Measurements from ENCODE around the gene SYCP3. TPM values are rescaled to one million over a fixed set of nuclear protein-coding genes. Genes with fewer than 3 reads are reported as not detected.

Gene SYCP3
- total and polyA plus RNA-seq, 2 of the 8 experiments (the other 6 are each of a cell fraction or from before 2014, with no cell fraction given): 0.02 to 0.07 TPM

DNA sequence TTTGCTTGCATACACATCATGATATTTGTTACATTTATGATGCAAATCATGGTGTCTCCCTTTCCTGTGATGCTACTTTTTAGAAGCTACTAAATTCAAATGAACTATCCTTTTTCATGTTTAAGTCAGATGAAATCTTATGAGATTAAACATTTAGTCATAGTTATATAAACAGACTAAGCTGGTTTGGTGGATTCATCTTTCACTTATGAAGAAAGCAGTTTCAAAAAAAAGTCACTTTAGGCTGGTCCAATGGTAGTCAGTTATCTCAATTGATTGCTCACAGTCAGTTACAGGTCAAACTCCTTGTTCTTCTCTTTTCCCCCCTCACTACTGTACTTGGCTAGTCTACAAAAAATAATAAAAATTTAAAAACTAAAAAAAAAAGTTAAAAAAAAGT, 19.7 kb downstream of the SYCP3 start:
- no peak overlapping the region for H2AFZ ChIP-seq (ENCODE audit: low read length)
- no peak overlapping the region for H2BK12ac ChIP-seq (ENCODE audit: low read depth, low read length)
- ChIA-PET POLR2A (ENCODE audit: partially characterized antibody) (no interaction called here), CTCF (ENCODE audit: partially characterized antibody) (interaction anchor here (0.6 kb wide), 1 partner anchor 308 kb away, joined by 3 read pairs; no protein-coding TSS in a partner anchor)
- H3K4ac ChIP-seq (replicated peaks; ENCODE audit: insufficient read length, low read depth, low read length): no peak overlapping the region
- no peak overlapping the region for H3K9ac ChIP-seq (replicated peaks in 1 of 4; ENCODE audit: extremely low read depth in 1 of 4, low read depth in 3 of 4, low read length in 3 of 4)
- no peaks in the 10 kb centered on the region for H4K20me1 ChIP-seq (replicated peaks in 1 of 2; ENCODE audit: control insufficient read depth in 1 of 2, insufficient read depth in 2 of 2, low read length in 2 of 2)
- H2BK15ac ChIP-seq (ENCODE audit: low read length): no peak overlapping the region
- no peak overlapping the region for H4K5ac ChIP-seq (ENCODE audit: insufficient read length, low read depth, low read length)
- no peak overlapping the region for H2BK5ac ChIP-seq (ENCODE audit: low read depth, low read length)
- FAIRE-seq: no peak
- no peaks in the 10 kb centered on the region for H3K9me3 ChIP-seq (ENCODE audit: insufficient read depth in 2 of 2, low read depth in 1 of 2, low read length in 1 of 2)
- no peak overlapping the region for H2BK120ac ChIP-seq (replicated peaks; ENCODE audit: low read depth, low read length)
- no peaks in the 10 kb centered on the region for H3K27me3 ChIP-seq (replicated peaks in 1 of 4; ENCODE audit: control insufficient read depth in 3 of 4, extremely low read depth in 1 of 4, insufficient read depth in 3 of 4, low read length in 3 of 4)
- no peak overlapping the region for H2AK5ac ChIP-seq (ENCODE audit: low read depth, low read length)
- H4K91ac ChIP-seq (replicated peaks; ENCODE audit: insufficient read length, low read length): no peak overlapping the region
- H2BK20ac ChIP-seq (ENCODE audit: low read length): no peak overlapping the region
- no peaks in the 10 kb centered on the region for H3K79me2 ChIP-seq (ENCODE audit: control insufficient read depth in 1 of 2, insufficient read depth in 2 of 2, low read length in 2 of 2)
- no peak overlapping the region for H3K18ac ChIP-seq (ENCODE audit: extremely low read depth, low read length)
- no peak overlapping the region for H3K14ac ChIP-seq (ENCODE audit: insufficient read length)
- no peaks in the 10 kb centered on the region for H3K79me1 ChIP-seq (ENCODE audit: low read depth, low read length)
- H3K56ac ChIP-seq (replicated peaks; ENCODE audit: insufficient read length, low read depth, low read length): no peak overlapping the region
- no peak overlapping the region for H4K8ac ChIP-seq (ENCODE audit: extremely low read depth, insufficient read depth, low read length)
- no peak overlapping the region for H3K27ac ChIP-seq (ENCODE audit: low read depth, low read length)
- no peak overlapping the region for H3K4me3 ChIP-seq (ENCODE audit: extremely low read depth in 1 of 4, insufficient read depth in 2 of 4, low read depth in 3 of 4, low read length in 4 of 4)
- H3K23ac ChIP-seq (ENCODE audit: insufficient read length): no peak overlapping the region
- H3K23me2 ChIP-seq (ENCODE audit: low read depth, low read length): no peaks in the 10 kb centered on the region
- DNase-seq (ENCODE audit: low read depth in 1 of 2, low spot score in 2 of 2): no peak
- H3K36me3 ChIP-seq (ENCODE audit: control insufficient read depth in 2 of 4, insufficient read depth in 4 of 4, low read length in 3 of 4): no peaks in the 10 kb centered on the region; a peak in 1 of 8 replicates
- H3K4me1 ChIP-seq (replicated peaks in 1 of 4; ENCODE audit: control insufficient read depth in 3 of 4, insufficient read depth in 4 of 4, low read length in 3 of 4): no peaks in the 10 kb centered on the region
- no peak overlapping the region for H3K4me2 ChIP-seq (ENCODE audit: insufficient read depth in 1 of 2, low read depth in 2 of 2, low read length in 2 of 2)
- TF ChIP-seq SIN3A (conservative IDR thresholded peaks at IDR 0.05 in 1 of 2, IDR thresholded peaks at IDR 0.05 in 1 of 2; ENCODE audit: low read depth in 1 of 2, low read length in 2 of 2): no peak
- TF ChIP-seq RBBP5 (IDR thresholded peaks at IDR 0.05; ENCODE audit: borderline replicate concordance, low read depth, low read length): no peak
- no peak for TF ChIP-seq BRCA1 (IDR thresholded peaks at IDR 0.05; ENCODE audit: low read depth, low read length)
- no peak for TF ChIP-seq RAD21 (IDR thresholded peaks at IDR 0.05 in 1 of 2, conservative IDR thresholded peaks at IDR 0.05 in 1 of 2; ENCODE audit: low read depth in 2 of 2, low read length in 2 of 2)
- no peak for TF ChIP-seq CHD2 (IDR thresholded peaks at IDR 0.05; ENCODE audit: low read length)
- no peak for TF ChIP-seq TCF12 (IDR thresholded peaks at IDR 0.05; ENCODE audit: low read depth, low read length)
- no peak for TF ChIP-seq POU5F1 (IDR thresholded peaks at IDR 0.05; ENCODE audit: low read depth, low read length)
- no peak for TF ChIP-seq SP4 (IDR thresholded peaks at IDR 0.05; ENCODE audit: low read length)
- no peak for TF ChIP-seq JUND (IDR thresholded peaks at IDR 0.05; ENCODE audit: low read length)
- TF ChIP-seq GTF2F1 (IDR thresholded peaks at IDR 0.05; ENCODE audit: borderline replicate concordance, low read depth, low read length): no peak
- no peak for TF ChIP-seq EZH2 (IDR thresholded peaks at IDR 0.05; ENCODE audit: low read depth, low read length, severe bottlenecking)
- TF ChIP-seq SP2 (IDR thresholded peaks at IDR 0.05; ENCODE audit: low read length): no peak
- no peak for TF ChIP-seq HDAC2 (IDR thresholded peaks at IDR 0.05; ENCODE audit: borderline replicate concordance in 1 of 2, low read depth in 2 of 2, low read length in 2 of 2)
- no peak for TF ChIP-seq BACH1 (IDR thresholded peaks at IDR 0.05; ENCODE audit: low read length)
- no peak for TF ChIP-seq POLR2A (IDR thresholded peaks at IDR 0.05; ENCODE audit: control extremely low read depth in 1 of 2, low read depth in 2 of 2, low read length in 2 of 2)
- TF ChIP-seq, protein P1, sequence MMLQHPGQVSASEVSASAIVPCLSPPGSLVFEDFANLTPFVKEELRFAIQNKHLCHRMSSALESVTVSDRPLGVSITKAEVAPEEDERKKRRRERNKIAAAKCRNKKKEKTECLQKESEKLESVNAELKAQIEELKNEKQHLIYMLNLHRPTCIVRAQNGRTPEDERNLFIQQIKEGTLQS (IDR thresholded peaks at IDR 0.05; ENCODE audit: insufficient read depth, low read depth, low read length): no peak

Data from H1 (cell line).